Measurements from ENCODE around the gene NANS. TPM values are rescaled to one million over a fixed set of nuclear protein-coding genes. Genes with fewer than 3 reads are reported as not detected.

Gene NANS
- total RNA-seq, 3 donors from 2014 or later, result 119 to 342 (median 206) TPM

DNA sequence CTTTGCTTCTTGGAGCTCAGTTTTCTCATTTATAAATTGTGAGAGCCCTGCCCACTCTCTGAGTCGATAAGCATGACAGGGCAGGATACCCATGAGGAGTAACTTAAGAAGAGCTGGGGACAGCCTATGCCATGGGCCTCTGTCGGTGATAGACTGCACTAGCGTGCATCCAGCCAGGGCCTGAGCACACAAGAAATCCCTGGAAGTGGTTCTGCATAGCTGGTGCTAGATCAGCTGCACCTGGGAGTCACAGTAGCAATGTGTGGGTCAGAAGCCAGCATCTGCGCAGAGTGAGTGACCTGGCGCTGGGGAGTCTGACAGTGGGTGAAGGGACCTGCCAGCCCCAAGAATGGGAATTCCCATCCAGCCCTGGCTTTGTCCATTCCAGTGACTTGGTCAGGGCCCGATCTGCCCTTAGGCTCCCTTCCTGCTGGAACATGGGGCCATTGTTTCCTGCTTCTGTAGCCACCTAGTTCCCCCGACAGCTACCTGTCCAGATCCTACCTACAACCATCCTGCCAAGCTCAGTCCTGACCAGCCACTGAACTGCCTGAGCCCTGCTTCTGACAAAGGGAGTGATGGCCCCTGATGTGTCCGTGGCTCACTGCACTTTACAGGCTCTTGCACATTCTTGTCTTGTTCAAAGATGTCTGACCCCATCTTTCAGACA, 35.9 kb upstream of the NANS start:
- Histone ChIP-seq H3K9me3 (no peaks in the 10 kb centered on the region), H3K36me3 (ENCODE audit: low read depth) (no peaks in the 10 kb centered on the region), H3K4me3 (no peak overlapping the region), H3K4me1 (ENCODE audit: low read depth) (peaks cover 14% of the 10 kb centered on the region)
- DNase-seq (no peak), ATAC-seq (no peak)
- intact Hi-C loops (cut with DNase I, micrococcal nuclease), result no loop called here
- TF ChIP-seq, protein P1, sequence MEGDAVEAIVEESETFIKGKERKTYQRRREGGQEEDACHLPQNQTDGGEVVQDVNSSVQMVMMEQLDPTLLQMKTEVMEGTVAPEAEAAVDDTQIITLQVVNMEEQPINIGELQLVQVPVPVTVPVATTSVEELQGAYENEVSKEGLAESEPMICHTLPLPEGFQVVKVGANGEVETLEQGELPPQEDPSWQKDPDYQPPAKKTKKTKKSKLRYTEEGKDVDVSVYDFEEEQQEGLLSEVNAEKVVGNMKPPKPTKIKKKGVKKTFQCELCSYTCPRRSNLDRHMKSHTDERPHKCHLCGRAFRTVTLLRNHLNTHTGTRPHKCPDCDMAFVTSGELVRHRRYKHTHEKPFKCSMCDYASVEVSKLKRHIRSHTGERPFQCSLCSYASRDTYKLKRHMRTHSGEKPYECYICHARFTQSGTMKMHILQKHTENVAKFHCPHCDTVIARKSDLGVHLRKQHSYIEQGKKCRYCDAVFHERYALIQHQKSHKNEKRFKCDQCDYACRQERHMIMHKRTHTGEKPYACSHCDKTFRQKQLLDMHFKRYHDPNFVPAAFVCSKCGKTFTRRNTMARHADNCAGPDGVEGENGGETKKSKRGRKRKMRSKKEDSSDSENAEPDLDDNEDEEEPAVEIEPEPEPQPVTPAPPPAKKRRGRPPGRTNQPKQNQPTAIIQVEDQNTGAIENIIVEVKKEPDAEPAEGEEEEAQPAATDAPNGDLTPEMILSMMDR (IDR thresholded peaks at IDR 0.05), result no peak

DNA sequence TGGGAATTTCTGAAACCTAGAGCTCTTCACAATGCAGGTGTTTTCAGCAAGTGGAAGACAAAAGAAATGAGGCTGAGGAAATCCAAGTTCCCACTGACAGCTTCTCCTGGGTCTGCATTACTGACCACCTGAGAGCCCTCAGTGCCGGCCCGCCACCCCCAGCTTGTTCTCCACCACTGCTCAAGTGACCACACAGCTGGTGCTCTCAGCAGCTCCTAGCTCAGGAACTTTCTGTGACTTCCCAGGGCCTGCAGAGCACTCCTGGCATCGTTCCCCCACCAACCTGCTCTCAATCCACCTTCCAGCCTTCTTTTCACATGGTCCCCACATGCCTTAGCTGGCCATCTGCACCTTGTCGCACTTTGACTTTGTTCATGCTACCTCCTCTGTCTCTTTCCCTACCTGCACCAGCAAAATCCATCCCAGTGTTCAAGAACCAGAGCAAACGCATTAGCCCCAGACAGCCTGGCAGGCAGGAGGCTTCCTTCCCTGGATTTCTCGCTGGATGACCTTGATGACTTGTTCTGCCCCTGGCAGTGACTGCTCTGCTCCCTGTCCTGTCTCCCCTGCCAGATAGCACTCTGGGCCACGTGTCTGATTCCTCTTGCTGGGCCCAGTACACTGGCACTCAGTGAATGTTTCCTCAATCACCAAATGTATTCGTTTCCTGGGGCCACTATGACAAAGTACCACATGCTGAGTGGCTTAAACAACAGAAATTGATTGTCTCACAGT, 35.1 kb upstream of the NANS start:
- intact Hi-C loops (cut with DNase I, micrococcal nuclease), result no loop called here
- ATAC-seq, result no peak
- peaks cover 14% of the 10 kb centered on the region for H3K4me1 ChIP-seq (ENCODE audit: low read depth)
- no peak for DNase-seq
- H3K4me3 ChIP-seq, result no peak overlapping the region
- TF ChIP-seq, protein P1 (IDR thresholded peaks at IDR 0.05), result no peak
- no peaks in the 10 kb centered on the region for H3K36me3 ChIP-seq (ENCODE audit: low read depth)
- H3K9me3 ChIP-seq, result no peaks in the 10 kb centered on the region

DNA sequence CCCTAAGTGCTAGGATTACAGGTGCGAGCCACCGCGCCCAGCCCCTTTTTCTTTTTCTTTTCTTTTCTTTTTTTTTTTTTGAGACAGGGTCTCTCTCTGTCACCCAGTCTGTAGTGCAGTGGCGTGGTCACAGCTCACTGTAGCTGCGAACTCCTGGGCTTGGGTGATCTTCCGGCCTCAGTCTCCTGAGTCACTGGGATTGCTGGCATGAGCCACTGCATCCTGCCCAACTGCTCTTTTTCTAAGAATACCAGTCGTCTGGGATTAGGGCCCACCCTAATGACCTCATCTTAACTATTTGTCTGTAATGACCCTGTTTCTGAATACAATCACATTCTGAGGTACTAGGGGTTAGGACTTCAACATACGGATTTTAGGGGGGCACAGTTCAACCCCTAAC, 34.1 kb upstream of the NANS start:
- Histone ChIP-seq H3K36me3 (ENCODE audit: low read depth) (no peaks in the 10 kb centered on the region), H3K9me3 (no peaks in the 10 kb centered on the region), H3K4me3 (no peak overlapping the region), H3K4me1 (ENCODE audit: low read depth) (peaks cover 14% of the 10 kb centered on the region)
- intact Hi-C loops (cut with DNase I, micrococcal nuclease), result no loop called here
- TF ChIP-seq, protein P1 (IDR thresholded peaks at IDR 0.05), result no peak
- DNase-seq, result no peak
- no peak for ATAC-seq

DNA sequence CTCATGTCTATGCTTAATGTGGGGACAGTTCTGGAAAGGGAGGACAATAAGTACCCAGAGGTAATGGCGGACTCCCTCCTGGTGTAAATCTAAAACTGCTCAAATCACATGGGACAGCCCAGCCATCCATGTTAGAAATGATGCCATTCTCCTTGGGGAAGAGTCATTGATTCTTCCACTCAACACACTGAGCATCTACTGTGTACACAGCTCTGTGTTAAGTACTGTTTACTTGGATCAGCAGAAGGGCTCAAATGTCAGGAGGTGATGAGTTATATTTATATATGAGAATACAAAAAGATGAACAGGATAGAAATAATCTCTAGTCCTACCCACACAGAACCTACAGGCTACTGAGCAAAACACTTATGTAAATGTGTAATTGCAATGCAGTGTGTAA, 31.8 kb upstream of the NANS start:
- TF ChIP-seq, protein P1 (IDR thresholded peaks at IDR 0.05), result no peak
- H3K4me1 ChIP-seq (ENCODE audit: low read depth), result no peaks in the 10 kb centered on the region
- H3K9me3 ChIP-seq, result no peaks in the 10 kb centered on the region
- no peaks in the 10 kb centered on the region for H3K36me3 ChIP-seq (ENCODE audit: low read depth)
- no peak overlapping the region for H3K4me3 ChIP-seq
- intact Hi-C loops (cut with DNase I, micrococcal nuclease), result no loop called here
- ATAC-seq (no peak), DNase-seq (no peak)

DNA sequence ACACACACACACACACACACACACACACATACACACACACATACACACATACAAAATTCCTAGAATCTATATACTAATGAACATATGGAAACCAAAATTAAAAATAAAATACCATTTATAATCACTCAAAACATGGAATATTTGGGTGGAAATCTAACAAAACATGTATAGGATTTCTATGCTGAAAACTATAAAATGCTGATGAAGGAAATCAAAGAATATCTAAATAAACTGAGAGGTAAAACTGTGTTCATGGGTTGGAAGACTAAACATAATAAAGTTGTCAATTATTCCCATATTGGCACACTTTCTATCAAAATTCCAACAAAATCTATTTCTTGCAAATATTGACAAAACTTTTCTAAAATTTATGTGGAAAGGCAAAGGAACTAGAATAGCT, 25.4 kb upstream of the NANS start:
- no peak overlapping the region for H3K4me3 ChIP-seq
- DNase-seq (no peak), ATAC-seq (no peak)
- intact Hi-C loops (cut with DNase I, micrococcal nuclease), result loop anchor here in 1 of 2 donors (10.0 kb wide), 1 partner anchor 106 kb away; the partner anchor contains the start of gene TRMO
- H3K9me3 ChIP-seq, result no peaks in the 10 kb centered on the region
- TF ChIP-seq, protein P1 (IDR thresholded peaks at IDR 0.05), result no peak
- peaks cover 6% of the 10 kb centered on the region for H3K4me1 ChIP-seq (ENCODE audit: low read depth)
- H3K36me3 ChIP-seq (ENCODE audit: low read depth), result no peaks in the 10 kb centered on the region
